Hepatocyte (in vitro differentiated cells): ENCODE results near the gene MDFI. TPM values are rescaled to one million over a fixed set of nuclear protein-coding genes. Genes with fewer than 3 reads are reported as not detected.
A peak's percentile ranks its signal among the peaks of the same experiment; 100 is the strongest.

Experiments used
- DNase-seq: peaks from one replicate; pipeline ENCODE4 v3.0.0-alpha.2; 2016; ENCODE audit warnings: low spot score
- H2AFZ ChIP-seq: fragments of 200-600 bp; sonication (generic); 2 replicates; pipeline ENCODE4 v1.6.0; 2016; ENCODE audit warnings: antibody characterized with exemption, mild to moderate bottlenecking
- H3K27ac ChIP-seq: fragments of 200-600 bp; sonication (generic); 2 replicates; pipeline ENCODE4 v1.5.1; 2016; ENCODE audit warnings: mild to moderate bottlenecking
- H3K27me3 ChIP-seq: fragments of 200-600 bp; sonication (generic); 2 replicates; pipeline ENCODE4 v1.6.1; 2016
- H3K36me3 ChIP-seq: fragments of 200-600 bp; sonication (generic); replicated peaks from 2 replicates; pipeline ENCODE4 v1.5.1; 2016; ENCODE audit warnings: low read depth; ENCODE audit not compliant: insufficient read depth
- H3K4me1 ChIP-seq: fragments of 200-600 bp; sonication (generic); 2 replicates; pipeline ENCODE4 v1.5.1; 2016; ENCODE audit warnings: mild to moderate bottlenecking, moderate library complexity; ENCODE audit not compliant: insufficient read depth
- H3K4me2 ChIP-seq: fragments of 200-600 bp; sonication (generic); 2 replicates; pipeline ENCODE4 v1.6.0; 2016
- H3K4me3 ChIP-seq: fragments of 200-600 bp; sonication (generic); 2 replicates; pipeline ENCODE4 v1.5.1; 2016; ENCODE audit warnings: mild to moderate bottlenecking
- H3K79me2 ChIP-seq: fragments of 200-600 bp; sonication (generic); 2 replicates; pipeline ENCODE4 v1.6.0; 2017; ENCODE audit warnings: mild to moderate bottlenecking
- H3K9me2 ChIP-seq: fragments of 200-600 bp; sonication (generic); replicated peaks from 2 replicates; pipeline ENCODE4 v1.6.0; 2017; ENCODE audit warnings: mild to moderate bottlenecking; ENCODE audit not compliant: insufficient read depth
- H3K9me3 ChIP-seq: fragments of 200-600 bp; sonication (generic); 2 replicates; pipeline ENCODE4 v1.5.1; 2016; ENCODE audit warnings: low read depth, mild to moderate bottlenecking
- H4K20me1 ChIP-seq: fragments of 200-600 bp; sonication (generic); 2 replicates; pipeline ENCODE4 v1.6.0; 2016; ENCODE audit warnings: mild to moderate bottlenecking; ENCODE audit not compliant: insufficient read depth, poor library complexity, severe bottlenecking
- EZH2 ChIP-seq: fragments of 200-600 bp; sonication (generic); IDR thresholded peaks from 2 replicates; pipeline ENCODE4 v1.6.1; 2016; ENCODE audit warnings: antibody characterized with exemption, mild to moderate bottlenecking, borderline replicate concordance
- EZH2phosphoT487 ChIP-seq: fragments of 200-600 bp; sonication (generic); IDR thresholded peaks from one replicate; pipeline ENCODE4 v1.6.1; 2018; ENCODE audit warnings: antibody characterized with exemption, mild to moderate bottlenecking, low read depth, moderate library complexity; ENCODE audit not compliant: unreplicated experiment, severe bottlenecking
- WGBS: methylation state at CpG from one replicate; pipeline ENCODE4 v1.1.6; 2016; ENCODE audit warnings: low lambda C conversion rate; ENCODE audit errors: missing lambda C conversion rate; 5-methylcytosine and 5-hydroxymethylcytosine counted together
- polyA plus RNA-seq: library from polyadenylated mRNA; unstranded; fragments of >200 nt; fragmentation: Nextera tagmentation; extraction: Ambion mirVana; gene quantifications from 2 replicates; pipeline ENCODE4 v1.2.1, GENCODE V29; 2016
- total RNA-seq: library from RNA; depleted of rRNA; stranded (reverse); fragments of >200 nt; gene quantifications from 2 replicates; pipeline ENCODE4 v1.2.3, GENCODE V29; 2014
- TF ChIP-seq, protein P1 (sequence below): fragments of 200-600 bp; sonication (generic); IDR thresholded peaks from 2 replicates; pipeline ENCODE4 v1.5.1; 2016; ENCODE audit warnings: antibody characterized with exemption, mild to moderate bottlenecking; ENCODE audit not compliant: poor library complexity

The MDFI gene
- total and polyA plus RNA-seq, 2 experiments from 2014 or later: 45.2 to 106 TPM

- Histone ChIP-seq H3K4me2 (no peak overlapping the region), H3K4me3 (no peak overlapping the region), H3K36me3 (peaks cover 2% of the 10 kb centered on the region), H3K9me3 (no peaks in the 10 kb centered on the region), H3K27ac (peak overlapping the region; percentile 40), H3K79me2 (peaks cover 3% of the 10 kb centered on the region), H4K20me1 (peaks cover 4% of the 10 kb centered on the region), H3K27me3 (no peaks in the 10 kb centered on the region), H3K9me2 (no peaks in the 10 kb centered on the region), H3K4me1 (peaks cover 17% of the 10 kb centered on the region), H2AFZ (no peak overlapping the region)
- DNase-seq: no peak
- 89% methylated on average over 6 of the region's 6 CpGs for WGBS
- TF ChIP-seq EZH2phosphoT487 (no peak), EZH2 (no peak)
- TF ChIP-seq, protein P1, sequence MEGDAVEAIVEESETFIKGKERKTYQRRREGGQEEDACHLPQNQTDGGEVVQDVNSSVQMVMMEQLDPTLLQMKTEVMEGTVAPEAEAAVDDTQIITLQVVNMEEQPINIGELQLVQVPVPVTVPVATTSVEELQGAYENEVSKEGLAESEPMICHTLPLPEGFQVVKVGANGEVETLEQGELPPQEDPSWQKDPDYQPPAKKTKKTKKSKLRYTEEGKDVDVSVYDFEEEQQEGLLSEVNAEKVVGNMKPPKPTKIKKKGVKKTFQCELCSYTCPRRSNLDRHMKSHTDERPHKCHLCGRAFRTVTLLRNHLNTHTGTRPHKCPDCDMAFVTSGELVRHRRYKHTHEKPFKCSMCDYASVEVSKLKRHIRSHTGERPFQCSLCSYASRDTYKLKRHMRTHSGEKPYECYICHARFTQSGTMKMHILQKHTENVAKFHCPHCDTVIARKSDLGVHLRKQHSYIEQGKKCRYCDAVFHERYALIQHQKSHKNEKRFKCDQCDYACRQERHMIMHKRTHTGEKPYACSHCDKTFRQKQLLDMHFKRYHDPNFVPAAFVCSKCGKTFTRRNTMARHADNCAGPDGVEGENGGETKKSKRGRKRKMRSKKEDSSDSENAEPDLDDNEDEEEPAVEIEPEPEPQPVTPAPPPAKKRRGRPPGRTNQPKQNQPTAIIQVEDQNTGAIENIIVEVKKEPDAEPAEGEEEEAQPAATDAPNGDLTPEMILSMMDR: no peak
These were observed 47.1 kb upstream of the MDFI start for GRCh38 chr6:41591122-41591521.

GRCh38 chr6:41591859-41592502 is 46.3 kb upstream of the MDFI start:
- Histone ChIP-seq H3K27me3 (no peaks in the 10 kb centered on the region), H3K79me2 (peaks cover 3% of the 10 kb centered on the region), H2AFZ (no peak overlapping the region), H3K36me3 (peaks cover 5% of the 10 kb centered on the region), H3K4me1 (peaks cover 12% of the 10 kb centered on the region), H3K4me3 (no peak overlapping the region), H3K9me2 (no peaks in the 10 kb centered on the region), H3K4me2 (no peak overlapping the region), H3K9me3 (no peaks in the 10 kb centered on the region), H4K20me1 (peaks cover 4% of the 10 kb centered on the region), H3K27ac (peak overlapping the region; percentile 23)
- peak; percentile 78 for DNase-seq
- 28% methylated on average over 5 of the region's 7 CpGs for WGBS
- no peak for TF ChIP-seq EZH2
- TF ChIP-seq, protein P1: peak; percentile 88

DNA sequence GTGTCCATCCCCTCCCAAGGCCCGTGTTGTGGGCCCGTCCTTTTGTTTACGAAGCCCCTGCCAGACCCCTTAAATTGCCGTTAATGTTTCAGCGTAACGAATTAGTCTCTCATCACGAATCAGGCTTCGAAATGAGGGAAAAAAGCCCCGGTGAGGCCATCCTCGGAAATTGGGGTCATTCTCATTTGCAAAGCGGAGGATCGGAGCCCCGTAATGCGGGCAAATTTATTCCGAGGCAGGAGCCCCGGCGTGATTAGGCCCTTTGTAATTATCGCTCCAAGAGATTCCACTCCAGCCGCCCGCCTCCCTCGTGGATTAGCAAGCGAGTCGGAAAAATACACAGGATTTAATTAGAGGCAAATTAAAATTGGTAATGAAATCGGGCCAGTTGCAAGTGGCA is 44.9 kb upstream of the MDFI start:
- H3K9me3 ChIP-seq: no peaks in the 10 kb centered on the region
- no peak for DNase-seq
- no peak for TF ChIP-seq EZH2
- TF ChIP-seq EZH2phosphoT487: no peak
- TF ChIP-seq, protein P1: no peak
- peaks cover 5% of the 10 kb centered on the region for H3K36me3 ChIP-seq
- H3K4me1 ChIP-seq: peaks cover 12% of the 10 kb centered on the region
- H3K4me3 ChIP-seq: no peak overlapping the region
- H4K20me1 ChIP-seq: peaks cover 4% of the 10 kb centered on the region
- WGBS: 95% methylated on average over 24 of the region's 24 CpGs
- no peak overlapping the region for H3K4me2 ChIP-seq
- no peaks in the 10 kb centered on the region for H3K27me3 ChIP-seq
- no peak overlapping the region for H2AFZ ChIP-seq
- peaks cover 3% of the 10 kb centered on the region for H3K79me2 ChIP-seq
- H3K9me2 ChIP-seq: no peaks in the 10 kb centered on the region
- H3K27ac ChIP-seq: peak overlapping the region; percentile 42
